HG02623 (cell line): ENCODE data around the gene NKX2-3.

Experiments
- ATAC-seq: cut with Tn5 transposase; IDR thresholded peaks from one replicate; pipeline ENCODE4 v1.9.1; 2021; ENCODE audit warnings: moderate library complexity; ENCODE audit not compliant: unreplicated experiment

NKX2-3 gene

GRCh38 chr10:99573790-99574189 is 41.0 kb downstream of the NKX2-3 start:
- no peak for ATAC-seq

- no peak for ATAC-seq
Measured at GRCh38 chr10:99579971-99580370, 47.2 kb downstream of the NKX2-3 start.

- ATAC-seq: no peak
Measured at GRCh38 chr10:99582255-99582770, 49.6 kb downstream of the NKX2-3 start.

- ATAC-seq: no peak
Measured at GRCh38 chr10:99583687-99584086, 50.9 kb downstream of the NKX2-3 start.
